HG02943 (cell line): ENCODE data around the gene SFT2D2.

ENCODE experiments used
- ATAC-seq: cut with Tn5 transposase; IDR thresholded peaks from one replicate; pipeline ENCODE4 v1.9.1; 2021; ENCODE audit warnings: mild to moderate bottlenecking, low read depth, moderate library complexity; ENCODE audit not compliant: unreplicated experiment

SFT2D2 gene

DNA sequence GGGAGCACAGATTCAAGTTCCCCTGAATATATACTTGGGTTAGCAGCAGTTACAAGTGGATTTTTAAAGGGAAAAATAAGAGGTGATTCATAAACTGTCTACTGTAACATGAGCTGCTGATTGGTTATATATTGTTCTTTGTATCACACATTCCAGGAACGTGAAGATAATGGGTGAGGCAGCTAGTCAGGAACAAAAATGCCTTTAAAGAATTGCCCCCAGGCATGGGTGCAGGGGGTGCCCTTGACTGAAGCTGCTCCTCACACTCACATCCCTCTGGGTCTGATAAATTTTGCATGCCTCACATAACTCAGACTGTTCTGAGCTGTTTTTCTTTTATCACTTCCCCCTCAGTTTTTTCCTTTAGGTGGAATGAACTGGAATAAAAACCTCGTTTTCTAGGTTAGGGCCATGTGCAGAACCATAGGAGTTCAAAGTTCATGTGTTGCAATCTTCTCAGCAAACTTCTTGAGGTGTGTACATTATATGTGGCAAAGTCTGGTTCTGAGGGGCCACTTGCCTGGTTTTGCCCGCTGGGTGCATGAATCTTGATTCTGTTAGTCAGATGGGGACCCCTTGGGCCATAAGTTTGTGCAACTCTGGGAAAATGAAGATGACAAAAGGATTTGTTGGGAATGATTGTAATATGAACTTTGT, 76.0 kb downstream of the SFT2D2 start:
- ATAC-seq: no peak
